ENCODE results near the gene LLGL2.

LLGL2 gene

GRCh38 chr17:75530837-75531720 lies 5.6 kb downstream of the LLGL2 start:
- Histone ChIP-seq H3K79me2 (ENCODE audit: control insufficient read depth, low read length) (no peaks in the 10 kb centered on the region), H4K20me1 (ENCODE audit: control insufficient read depth, insufficient read depth, low read depth, low read length) (no peaks in the 10 kb centered on the region), H3K9me3 (ENCODE audit: control insufficient read depth, insufficient read depth, low read length) (no peaks in the 10 kb centered on the region), H3K4me2 (ENCODE audit: low read length) (no peak overlapping the region), H3K4me1 (ENCODE audit: control insufficient read depth, low read length) (peaks cover 5% of the 10 kb centered on the region), H3F3A (ENCODE audit: control insufficient read depth, insufficient read depth) (no peaks in the 10 kb centered on the region; the same call in 1 of the 2 replicates), H3K4me3 (ENCODE audit: low read length) (no peak overlapping the region), H3K9me2 (replicated peaks; ENCODE audit: control insufficient read depth, low read length) (no peaks in the 10 kb centered on the region), H3K27me3 (ENCODE audit: control insufficient read depth, low read length) (peaks cover 11% of the 10 kb centered on the region), H3K36me3 (ENCODE audit: control insufficient read depth, low read length) (no peaks in the 10 kb centered on the region), H3K27ac (ENCODE audit: low read depth, low read length) (no peak overlapping the region)
- no peak for TF ChIP-seq CTCF (IDR thresholded peaks at IDR 0.05; ENCODE audit: low read depth, low read length, poor library complexity, severe bottlenecking)
- TF ChIP-seq EZH2phosphoT487 (IDR thresholded peaks at IDR 0.05; ENCODE audit: borderline replicate concordance, low read length) = no peak

DNA sequence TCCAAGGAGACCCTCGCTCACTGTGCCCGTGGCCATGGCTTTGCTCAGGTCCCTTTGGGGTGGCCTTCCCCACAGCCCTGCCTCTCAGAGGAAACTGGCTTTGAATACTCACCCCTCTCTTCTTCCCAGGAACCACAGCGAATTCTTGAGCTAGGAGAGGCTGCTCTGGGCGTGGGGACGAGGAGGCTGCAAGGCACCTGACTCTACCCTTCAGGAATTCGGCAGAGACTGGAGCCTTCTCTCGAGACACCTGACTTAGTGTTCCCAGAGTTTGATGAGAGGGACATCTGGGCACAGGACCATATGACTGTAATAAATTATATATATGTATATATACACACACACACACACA lies 6.2 kb downstream of the LLGL2 start:
- Histone ChIP-seq H3F3A (ENCODE audit: control insufficient read depth, insufficient read depth) (no peaks in the 10 kb centered on the region; the same call in 1 of the 2 replicates), H3K27me3 (ENCODE audit: control insufficient read depth, low read length) (peaks cover 5% of the 10 kb centered on the region), H3K4me1 (ENCODE audit: control insufficient read depth, low read length) (no peaks in the 10 kb centered on the region), H3K9me2 (replicated peaks; ENCODE audit: control insufficient read depth, low read length) (no peaks in the 10 kb centered on the region), H4K20me1 (ENCODE audit: control insufficient read depth, insufficient read depth, low read depth, low read length) (no peaks in the 10 kb centered on the region), H3K4me2 (ENCODE audit: low read length) (no peak overlapping the region), H3K4me3 (ENCODE audit: low read length) (no peak overlapping the region), H3K9me3 (ENCODE audit: control insufficient read depth, insufficient read depth, low read length) (no peaks in the 10 kb centered on the region), H3K27ac (ENCODE audit: low read depth, low read length) (no peak overlapping the region), H3K36me3 (ENCODE audit: control insufficient read depth, low read length) (no peaks in the 10 kb centered on the region), H3K79me2 (ENCODE audit: control insufficient read depth, low read length) (no peaks in the 10 kb centered on the region)
- TF ChIP-seq CTCF (IDR thresholded peaks at IDR 0.05; ENCODE audit: low read depth, low read length, poor library complexity, severe bottlenecking) (no peak), EZH2phosphoT487 (IDR thresholded peaks at IDR 0.05; ENCODE audit: borderline replicate concordance, low read length) (no peak)

GRCh38 chr17:75535119-75535537 lies 9.6 kb downstream of the LLGL2 start:
- no peak overlapping the region for H3K27ac ChIP-seq (ENCODE audit: low read depth, low read length)
- no peak overlapping the region for H3K4me2 ChIP-seq (ENCODE audit: low read length)
- H3K9me3 ChIP-seq (ENCODE audit: control insufficient read depth, insufficient read depth, low read length) = no peaks in the 10 kb centered on the region
- H3K36me3 ChIP-seq (ENCODE audit: control insufficient read depth, low read length) = no peaks in the 10 kb centered on the region
- no peaks in the 10 kb centered on the region for H3K79me2 ChIP-seq (ENCODE audit: control insufficient read depth, low read length)
- no peaks in the 10 kb centered on the region for H3K9me2 ChIP-seq (replicated peaks; ENCODE audit: control insufficient read depth, low read length)
- H3K4me3 ChIP-seq (ENCODE audit: low read length) = no peak overlapping the region
- no peaks in the 10 kb centered on the region for H4K20me1 ChIP-seq (ENCODE audit: control insufficient read depth, insufficient read depth, low read depth, low read length)
- no peak for TF ChIP-seq EZH2phosphoT487 (IDR thresholded peaks at IDR 0.05; ENCODE audit: borderline replicate concordance, low read length)
- no peak for TF ChIP-seq CTCF (IDR thresholded peaks at IDR 0.05; ENCODE audit: low read depth, low read length, poor library complexity, severe bottlenecking)
- H3F3A ChIP-seq (ENCODE audit: control insufficient read depth, insufficient read depth) = no peaks in the 10 kb centered on the region
- no peaks in the 10 kb centered on the region for H3K4me1 ChIP-seq (ENCODE audit: control insufficient read depth, low read length)
- H3K27me3 ChIP-seq (ENCODE audit: control insufficient read depth, low read length) = no peaks in the 10 kb centered on the region
